OCI-LY7 (cell line): ENCODE data around the gene MAG.

Experiments used
- CTCF ChIP-seq: fragments of 200-600 bp; sonication (generic); conservative IDR thresholded peaks from 2 replicates; pipeline ENCODE4 v1.5.1; 2014; ENCODE audit warnings: mild to moderate bottlenecking, antibody characterized with exemption, low read length, moderate library complexity, mixed read lengths
- EZH2phosphoT487 ChIP-seq: fragments of 200-600 bp; sonication (generic); IDR thresholded peaks from 2 replicates; pipeline ENCODE4 v1.6.1; 2018; ENCODE audit warnings: low read depth, borderline replicate concordance, mild to moderate bottlenecking, mixed run types, antibody characterized with exemption, low read length, moderate library complexity, mixed read lengths

GRCh38 chr19:35260694-35261304, 31.2 kb upstream of the MAG start:
- no peak for TF ChIP-seq CTCF
- no peak for TF ChIP-seq EZH2phosphoT487
